Smooth muscle cell (in vitro differentiated cells): ENCODE measurements around the gene TRAPPC14. TPM values are rescaled to one million over a fixed set of nuclear protein-coding genes. Genes with fewer than 3 reads are reported as not detected.

ENCODE experiments used
- DNase-seq: peaks from one replicate; lab custom pipeline; 2025; ENCODE audit not compliant: unreplicated experiment; lab: John Stamatoyannopoulos, UW
- H2AFZ ChIP-seq: fragments of 200-600 bp; sonication (generic); 2 replicates; pipeline ENCODE4 v1.6.0; 2016; ENCODE audit warnings: antibody characterized with exemption, low read depth, mild to moderate bottlenecking
- H3F3A ChIP-seq: fragments of 200-600 bp; sonication (generic); 2 replicates; pipeline ENCODE4 v1.6.0; 2017; ENCODE audit warnings: antibody characterized with exemption, low read depth
- H3K27ac ChIP-seq: fragments of 200-600 bp; sonication (generic); 2 replicates; pipeline ENCODE4 v1.5.1; 2016; ENCODE audit warnings: low read depth, mild to moderate bottlenecking
- H3K27me3 ChIP-seq: fragments of 200-600 bp; sonication (generic); 2 replicates; pipeline ENCODE4 v1.6.1; 2016; ENCODE audit warnings: low read depth, mild to moderate bottlenecking
- H3K36me3 ChIP-seq: fragments of 200-600 bp; sonication (generic); 2 replicates; pipeline ENCODE4 v1.5.1; 2016; ENCODE audit warnings: low read depth
- H3K4me1 ChIP-seq: fragments of 200-600 bp; sonication (generic); 2 replicates; pipeline ENCODE4 v1.5.1; 2016; ENCODE audit warnings: low read depth
- H3K4me2 ChIP-seq: fragments of 200-600 bp; sonication (generic); 2 replicates; pipeline ENCODE4 v1.6.0; 2016; ENCODE audit warnings: mild to moderate bottlenecking
- H3K4me3 ChIP-seq: fragments of 200-600 bp; sonication (generic); 2 replicates; pipeline ENCODE4 v1.5.1; 2016; ENCODE audit warnings: mild to moderate bottlenecking
- H3K79me2 ChIP-seq: fragments of 200-600 bp; sonication (generic); 2 replicates; pipeline ENCODE4 v1.6.0; 2016; ENCODE audit warnings: low read depth, mild to moderate bottlenecking
- H3K9ac ChIP-seq: fragments of 200-600 bp; sonication (generic); 2 replicates; pipeline ENCODE4 v1.6.0; 2016; ENCODE audit warnings: low read depth
- H3K9me3 ChIP-seq: fragments of 200-600 bp; sonication (generic); replicated peaks from 2 replicates; pipeline ENCODE4 v1.5.1; 2016; ENCODE audit warnings: low read depth
- H4K20me1 ChIP-seq: fragments of 200-600 bp; sonication (generic); 2 replicates; pipeline ENCODE4 v1.6.0; 2016; ENCODE audit warnings: low read depth
- WGBS: methylation state at CpG from one replicate; pipeline ENCODE4 v1.1.7; 2016; ENCODE audit warnings: low lambda C conversion rate; 5-methylcytosine and 5-hydroxymethylcytosine counted together
- polyA plus RNA-seq: library from polyadenylated mRNA; unstranded; fragments of >200 nt; fragmentation: Nextera tagmentation; extraction: Ambion mirVana; gene quantifications from 2 replicates; pipeline ENCODE4 v1.2.1, GENCODE V29; 2016
- total RNA-seq: library from RNA; depleted of rRNA; stranded (reverse); fragments of >200 nt; gene quantifications from 2 replicates; pipeline ENCODE4 v1.2.3, GENCODE V29; 2014
- TF ChIP-seq, protein P1 (sequence below): fragments of 200-600 bp; sonication (generic); IDR thresholded peaks from 2 replicates; pipeline ENCODE4 v1.5.1; 2017; ENCODE audit warnings: borderline replicate concordance, mild to moderate bottlenecking, antibody characterized with exemption; ENCODE audit not compliant: insufficient read depth, poor library complexity, severe bottlenecking

The TRAPPC14 gene
- total and polyA plus RNA-seq, 2 experiments from 2014 or later: 5.4 to 7.0 TPM

DNA sequence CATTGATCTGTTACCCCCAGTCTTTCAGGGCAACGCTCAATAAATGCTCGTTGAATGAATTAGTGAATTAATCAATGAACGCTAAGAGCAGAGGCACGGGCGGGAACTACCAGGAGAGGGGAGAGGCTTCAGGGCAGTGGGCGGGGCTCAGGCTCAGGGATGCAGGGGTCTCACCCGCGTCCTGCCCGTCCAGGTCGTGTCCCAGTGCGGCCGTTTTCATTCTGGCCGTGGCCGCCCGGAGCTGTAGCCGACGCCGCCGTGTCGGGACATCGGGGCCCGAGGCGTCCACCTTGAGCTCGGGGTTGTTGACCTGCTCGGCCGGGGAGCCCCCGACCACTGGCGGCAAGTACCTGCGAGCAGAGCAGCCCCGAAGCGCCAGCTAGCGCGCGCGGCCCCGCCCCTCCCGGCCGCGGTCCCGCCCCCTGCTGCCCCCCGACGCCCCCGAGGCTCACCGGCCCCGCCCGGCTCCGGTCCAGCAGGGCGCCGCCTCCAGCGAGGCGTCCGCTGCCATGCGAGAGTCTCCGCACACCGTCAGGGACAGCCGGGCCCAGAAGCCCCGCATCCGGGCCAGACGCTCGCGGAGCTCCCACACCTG, 12.7 kb upstream of the TRAPPC14 start:
- Histone ChIP-seq H3K9ac (no peak overlapping the region), H3K4me1 (peaks cover 9% of the 10 kb centered on the region), H3K9me3 (no peaks in the 10 kb centered on the region), H3K79me2 (no peaks in the 10 kb centered on the region), H4K20me1 (no peaks in the 10 kb centered on the region), H3K27ac (no peak overlapping the region), H3K4me3 (peak overlapping the region; percentile 40), H2AFZ (no peak overlapping the region), H3K27me3 (peaks cover 23% of the 10 kb centered on the region), H3K4me2 (peak overlapping the region; percentile 81), H3K36me3 (no peaks in the 10 kb centered on the region), H3F3A (peaks cover 4% of the 10 kb centered on the region)
- TF ChIP-seq, protein P1, sequence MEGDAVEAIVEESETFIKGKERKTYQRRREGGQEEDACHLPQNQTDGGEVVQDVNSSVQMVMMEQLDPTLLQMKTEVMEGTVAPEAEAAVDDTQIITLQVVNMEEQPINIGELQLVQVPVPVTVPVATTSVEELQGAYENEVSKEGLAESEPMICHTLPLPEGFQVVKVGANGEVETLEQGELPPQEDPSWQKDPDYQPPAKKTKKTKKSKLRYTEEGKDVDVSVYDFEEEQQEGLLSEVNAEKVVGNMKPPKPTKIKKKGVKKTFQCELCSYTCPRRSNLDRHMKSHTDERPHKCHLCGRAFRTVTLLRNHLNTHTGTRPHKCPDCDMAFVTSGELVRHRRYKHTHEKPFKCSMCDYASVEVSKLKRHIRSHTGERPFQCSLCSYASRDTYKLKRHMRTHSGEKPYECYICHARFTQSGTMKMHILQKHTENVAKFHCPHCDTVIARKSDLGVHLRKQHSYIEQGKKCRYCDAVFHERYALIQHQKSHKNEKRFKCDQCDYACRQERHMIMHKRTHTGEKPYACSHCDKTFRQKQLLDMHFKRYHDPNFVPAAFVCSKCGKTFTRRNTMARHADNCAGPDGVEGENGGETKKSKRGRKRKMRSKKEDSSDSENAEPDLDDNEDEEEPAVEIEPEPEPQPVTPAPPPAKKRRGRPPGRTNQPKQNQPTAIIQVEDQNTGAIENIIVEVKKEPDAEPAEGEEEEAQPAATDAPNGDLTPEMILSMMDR: no peak
- DNase-seq: no peak
- WGBS: 8% methylated on average over 35 of the region's 61 CpGs

DNA sequence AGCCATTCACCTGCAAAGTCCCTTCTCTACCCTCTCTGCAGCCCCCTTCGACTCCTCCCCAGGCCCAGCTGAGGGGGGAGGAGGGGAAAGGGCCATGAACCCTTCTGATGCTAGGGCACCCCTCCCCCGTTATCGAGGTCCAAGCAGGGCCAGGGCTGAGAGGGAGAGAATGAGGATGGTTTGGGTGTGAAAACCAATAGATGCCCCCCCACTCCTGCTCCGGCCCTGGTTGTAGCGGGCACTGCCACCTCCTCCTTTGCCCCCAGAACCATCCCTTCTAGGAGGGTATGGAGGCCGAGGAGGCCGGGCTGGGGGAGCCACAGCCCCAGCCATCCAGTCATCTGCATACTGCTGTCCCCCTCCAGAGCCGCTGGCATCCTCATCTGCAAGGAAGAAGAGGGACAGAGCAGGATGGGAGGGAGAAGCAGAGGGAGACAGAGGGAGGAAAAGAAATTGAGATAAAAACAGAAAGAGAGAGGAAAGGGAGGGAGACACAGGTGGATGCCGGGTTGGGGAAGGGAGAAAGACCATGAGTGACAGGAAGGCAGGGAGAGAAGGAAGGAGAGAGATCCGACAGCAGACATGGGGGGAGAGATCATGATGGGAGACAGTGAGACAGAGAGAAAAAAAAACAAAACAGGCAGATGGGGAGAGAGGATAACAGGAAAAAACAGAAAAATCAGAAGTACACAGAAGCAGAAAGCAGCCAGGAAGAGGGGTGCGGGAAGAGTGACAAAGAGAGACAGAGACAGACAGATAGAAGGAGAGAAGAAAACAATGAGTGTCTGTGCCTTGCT, 11.8 kb upstream of the TRAPPC14 start:
- Histone ChIP-seq H3K27ac (no peak overlapping the region), H3K36me3 (no peaks in the 10 kb centered on the region), H3K27me3 (peaks cover 23% of the 10 kb centered on the region), H3K4me2 (no peak overlapping the region), H3K79me2 (no peaks in the 10 kb centered on the region), H4K20me1 (no peaks in the 10 kb centered on the region), H3K9ac (no peak overlapping the region), H3K4me3 (no peak overlapping the region), H3K4me1 (peaks cover 8% of the 10 kb centered on the region), H3K9me3 (no peaks in the 10 kb centered on the region), H3F3A (peaks cover 4% of the 10 kb centered on the region), H2AFZ (no peak overlapping the region)
- 90% methylated on average over 11 of the region's 11 CpGs for WGBS
- TF ChIP-seq, protein P1: no peak
- DNase-seq: no peak

DNA sequence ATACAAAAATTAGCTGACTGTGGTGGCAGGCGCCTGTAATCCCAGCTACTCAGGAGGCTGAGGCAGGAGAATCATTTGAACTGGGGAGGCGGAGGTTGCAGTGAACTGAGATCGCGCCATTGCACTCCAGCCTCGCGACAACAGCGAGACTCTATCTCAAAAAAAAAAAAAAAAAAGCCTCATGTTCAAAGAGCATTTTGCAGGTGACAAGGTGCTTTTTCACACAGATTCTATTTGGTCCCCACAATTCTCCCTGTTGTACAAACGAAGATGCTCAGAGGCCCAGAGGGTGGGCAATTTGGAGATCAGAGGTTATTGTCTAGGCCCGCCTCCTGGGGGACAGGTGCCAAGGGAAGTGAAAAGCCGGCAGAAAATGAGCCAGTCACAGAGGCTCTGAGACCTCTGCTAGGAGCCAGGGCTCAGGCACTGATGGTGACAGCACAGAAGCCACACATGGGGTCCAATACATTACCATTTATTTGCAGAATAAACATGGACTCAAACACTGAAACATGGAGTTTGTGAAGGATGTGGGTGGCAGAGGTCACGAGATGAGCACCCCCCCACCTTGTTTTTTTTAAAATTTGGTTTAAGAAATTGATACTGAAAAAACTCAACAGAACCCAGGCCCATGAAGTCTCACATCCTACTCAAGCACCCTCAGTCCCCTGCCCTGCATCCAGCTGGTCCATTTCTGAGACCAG, 10.8 kb upstream of the TRAPPC14 start:
- H3K4me3 ChIP-seq: no peak overlapping the region
- H3K79me2 ChIP-seq: no peaks in the 10 kb centered on the region
- H3F3A ChIP-seq: peaks cover 4% of the 10 kb centered on the region
- DNase-seq: no peak
- no peaks in the 10 kb centered on the region for H3K9me3 ChIP-seq
- no peaks in the 10 kb centered on the region for H4K20me1 ChIP-seq
- H3K4me1 ChIP-seq: peaks cover 8% of the 10 kb centered on the region
- H3K36me3 ChIP-seq: no peaks in the 10 kb centered on the region
- no peak overlapping the region for H2AFZ ChIP-seq
- no peak overlapping the region for H3K4me2 ChIP-seq
- no peak overlapping the region for H3K9ac ChIP-seq
- TF ChIP-seq, protein P1: no peak
- H3K27ac ChIP-seq: no peak overlapping the region
- 93% methylated on average over 11 of the region's 11 CpGs for WGBS
- H3K27me3 ChIP-seq: peaks cover 23% of the 10 kb centered on the region
